T47D (cell line): ENCODE results near the gene LIAS.

ENCODE experiments used
- DNase-seq, 2 experiments: peaks; one replicate each; pipeline versions ENCODE4 v3.0.0 to v3.0.0-alpha.2; 2011 to 2012; ENCODE audit warnings: low read depth in 1 of 2, low spot score in 1 of 2
- JUND ChIP-seq: IDR thresholded peaks from 2 replicates; pipeline ENCODE4 v1.6.1; 2012; ENCODE audit warnings: low read depth
- in situ Hi-C: cut with HindIII; loops from 2 replicates; pipeline ENCODE4 v1.10.0; 2016; ENCODE audit warnings: low sequenced_read_pairs, low pct_unique_long_range_greater_than_20kb

LIAS gene

GRCh38 chr4:39516407-39516966 lies 57.6 kb downstream of the LIAS start:
- TF ChIP-seq JUND = no peak
- no peak for DNase-seq
- in situ Hi-C loops = no loop called here

- no peak for DNase-seq
- in situ Hi-C loops = no loop called here
- no peak for TF ChIP-seq JUND
Observed at GRCh38 chr4:39518484-39518883, 59.6 kb downstream of the LIAS start.

GRCh38 chr4:39521253-39521919 lies 62.5 kb downstream of the LIAS start:
- DNase-seq = no peak
- no peak for TF ChIP-seq JUND
- in situ Hi-C loops = no loop called here

GRCh38 chr4:39522068-39522467 lies 63.2 kb downstream of the LIAS start:
- TF ChIP-seq JUND = no peak
- DNase-seq = no peak
- in situ Hi-C loops = no loop called here

- in situ Hi-C loops = no loop called here
- TF ChIP-seq JUND = no peak
- DNase-seq = no peak
Observed at GRCh38 chr4:39524161-39524957, 65.5 kb downstream of the LIAS start.

- in situ Hi-C loops = no loop called here
- no peak for DNase-seq
- no peak for TF ChIP-seq JUND
Observed at GRCh38 chr4:39525822-39526690, 67.2 kb downstream of the LIAS start.

- in situ Hi-C loops = no loop called here
- no peak for DNase-seq
- TF ChIP-seq JUND = no peak
Observed at GRCh38 chr4:39526765-39527295, 68.0 kb downstream of the LIAS start.

- no peak for TF ChIP-seq JUND
- peak; percentile 84 to 97 for DNase-seq
- in situ Hi-C loops = no loop called here
Observed at GRCh38 chr4:39527296-39528060, 68.6 kb downstream of the LIAS start, which contains the start of gene UGDH. UGDH (minus strand) TSS chr4:39527439; CDS start chr4:39521512, 5,927 bp downstream.

GRCh38 chr4:39528061-39528465 lies 69.2 kb downstream of the LIAS start:
- DNase-seq = no peak
- TF ChIP-seq JUND = no peak
- in situ Hi-C loops = no loop called here
